ENCODE results near the gene COP1. TPM values are rescaled to one million over a fixed set of nuclear protein-coding genes. Genes with fewer than 3 reads are reported as not detected.

COP1 gene
- total RNA-seq, 3 donors from 2014 or later = 65.9 to 74.1 (median 68.1) TPM

GRCh38 chr1:176159993-176160392 lies 47.1 kb downstream of the COP1 start:
- Histone ChIP-seq H3K4me3 (no peak overlapping the region), H3K36me3 (no peaks in the 10 kb centered on the region), H3K4me1 (no peaks in the 10 kb centered on the region), H3K27ac (no peak overlapping the region), H3K9me3 (peaks cover 9 to 23% of the 10 kb centered on the region in 2 donors), H3K27me3 (no peaks in the 10 kb centered on the region)
- TF ChIP-seq POLR2AphosphoS5 (IDR thresholded peaks at IDR 0.05) = no peak
- no peak for TF ChIP-seq POLR2A (IDR thresholded peaks at IDR 0.05)
- no peak for TF ChIP-seq CTCF (IDR thresholded peaks at IDR 0.05)
- no peak for DNase-seq (ENCODE audit: low spot score in 2 of 2)
- intact Hi-C loops (cut with DNase I; ENCODE audit: low total_unique reads) = no loop called here

GRCh38 chr1:176157995-176158394 lies 49.1 kb downstream of the COP1 start:
- no peak for TF ChIP-seq POLR2AphosphoS5 (IDR thresholded peaks at IDR 0.05)
- TF ChIP-seq POLR2A (IDR thresholded peaks at IDR 0.05) = no peak
- TF ChIP-seq CTCF (IDR thresholded peaks at IDR 0.05) = no peak
- Histone ChIP-seq H3K27me3 (no peaks in the 10 kb centered on the region), H3K36me3 (no peaks in the 10 kb centered on the region), H3K4me1 (no peaks in the 10 kb centered on the region), H3K27ac (no peak overlapping the region), H3K4me3 (no peak overlapping the region), H3K9me3 (peaks cover 9 to 23% of the 10 kb centered on the region in 2 donors)
- DNase-seq (ENCODE audit: low spot score in 2 of 2) = no peak
- intact Hi-C loops (cut with DNase I; ENCODE audit: low total_unique reads) = no loop called here

- intact Hi-C loops (cut with DNase I; ENCODE audit: low total_unique reads) = loop anchor here (5.0 kb wide), 1 partner anchor 237 kb away; no protein-coding TSS in a partner anchor
- Histone ChIP-seq H3K4me1 (no peaks in the 10 kb centered on the region), H3K9me3 (no peaks in the 10 kb centered on the region), H3K27ac (no peak overlapping the region), H3K27me3 (no peaks in the 10 kb centered on the region), H3K36me3 (no peaks in the 10 kb centered on the region), H3K4me3 (no peak overlapping the region)
- no peak for TF ChIP-seq CTCF (IDR thresholded peaks at IDR 0.05)
- TF ChIP-seq POLR2A (IDR thresholded peaks at IDR 0.05) = no peak
- TF ChIP-seq POLR2AphosphoS5 (IDR thresholded peaks at IDR 0.05) = no peak
- DNase-seq (ENCODE audit: low spot score in 2 of 2) = no peak
These were observed 56.9 kb downstream of the COP1 start for GRCh38 chr1:176149939-176150807.

- no peak overlapping the region for H3K27ac ChIP-seq
- DNase-seq (ENCODE audit: low spot score in 2 of 2) = no peak
- no peaks in the 10 kb centered on the region for H3K27me3 ChIP-seq
- no peaks in the 10 kb centered on the region for H3K36me3 ChIP-seq
- H3K4me1 ChIP-seq = no peaks in the 10 kb centered on the region
- TF ChIP-seq POLR2AphosphoS5 (IDR thresholded peaks at IDR 0.05) (no peak), CTCF (IDR thresholded peaks at IDR 0.05) (no peak), POLR2A (IDR thresholded peaks at IDR 0.05) (no peak)
- intact Hi-C loops (cut with DNase I; ENCODE audit: low total_unique reads) = no loop called here
- H3K4me3 ChIP-seq = no peak overlapping the region
- peaks cover 0 to 3% of the 10 kb centered on the region in 2 donors for H3K9me3 ChIP-seq
These were observed 62.6 kb downstream of the COP1 start for GRCh38 chr1:176144526-176144925.

GRCh38 chr1:176142973-176143372 lies 64.1 kb downstream of the COP1 start:
- intact Hi-C loops (cut with DNase I; ENCODE audit: low total_unique reads) = no loop called here

More at GRCh38 chr1:176142973-176143372, 64.1 kb downstream of the COP1 start:
- no peak overlapping the region for H3K4me3 ChIP-seq
- H3K4me1 ChIP-seq = no peaks in the 10 kb centered on the region
- H3K27ac ChIP-seq = no peak overlapping the region
- H3K27me3 ChIP-seq = no peaks in the 10 kb centered on the region
- TF ChIP-seq CTCF (IDR thresholded peaks at IDR 0.05) (no peak), POLR2A (IDR thresholded peaks at IDR 0.05) (no peak), POLR2AphosphoS5 (IDR thresholded peaks at IDR 0.05) (no peak)
- DNase-seq (ENCODE audit: low spot score in 2 of 2) = no peak
- H3K9me3 ChIP-seq = peaks cover 0 to 3% of the 10 kb centered on the region in 2 donors
- no peaks in the 10 kb centered on the region for H3K36me3 ChIP-seq

Data from breast epithelium (tissue), 4 donors.